ENCODE results near the gene CDH2.

CDH2 gene

DNA sequence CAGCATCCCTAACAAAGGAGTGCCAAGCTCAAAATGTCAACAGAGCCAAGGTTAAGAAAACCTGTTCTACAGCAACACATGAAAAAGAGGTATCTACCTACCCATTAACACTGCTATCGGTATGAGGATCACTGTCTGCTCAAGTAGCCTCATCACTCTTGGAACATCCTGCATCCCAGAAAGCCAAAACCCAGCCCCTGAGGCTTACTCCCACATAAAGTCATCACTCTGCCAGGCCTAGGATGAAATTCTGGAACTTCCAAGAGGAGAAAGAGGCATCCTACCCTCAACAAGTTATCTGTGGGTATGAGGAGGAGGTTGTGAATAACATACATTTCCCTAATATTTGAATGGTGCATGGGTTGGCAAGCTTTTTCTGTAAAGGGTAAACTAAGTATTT, 25.5 kb downstream of the CDH2 start:
- no peak overlapping the region for H3K4me3 ChIP-seq (ENCODE audit: control insufficient read depth, low read depth, low read length)
- TF ChIP-seq, protein P1, sequence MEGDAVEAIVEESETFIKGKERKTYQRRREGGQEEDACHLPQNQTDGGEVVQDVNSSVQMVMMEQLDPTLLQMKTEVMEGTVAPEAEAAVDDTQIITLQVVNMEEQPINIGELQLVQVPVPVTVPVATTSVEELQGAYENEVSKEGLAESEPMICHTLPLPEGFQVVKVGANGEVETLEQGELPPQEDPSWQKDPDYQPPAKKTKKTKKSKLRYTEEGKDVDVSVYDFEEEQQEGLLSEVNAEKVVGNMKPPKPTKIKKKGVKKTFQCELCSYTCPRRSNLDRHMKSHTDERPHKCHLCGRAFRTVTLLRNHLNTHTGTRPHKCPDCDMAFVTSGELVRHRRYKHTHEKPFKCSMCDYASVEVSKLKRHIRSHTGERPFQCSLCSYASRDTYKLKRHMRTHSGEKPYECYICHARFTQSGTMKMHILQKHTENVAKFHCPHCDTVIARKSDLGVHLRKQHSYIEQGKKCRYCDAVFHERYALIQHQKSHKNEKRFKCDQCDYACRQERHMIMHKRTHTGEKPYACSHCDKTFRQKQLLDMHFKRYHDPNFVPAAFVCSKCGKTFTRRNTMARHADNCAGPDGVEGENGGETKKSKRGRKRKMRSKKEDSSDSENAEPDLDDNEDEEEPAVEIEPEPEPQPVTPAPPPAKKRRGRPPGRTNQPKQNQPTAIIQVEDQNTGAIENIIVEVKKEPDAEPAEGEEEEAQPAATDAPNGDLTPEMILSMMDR (IDR thresholded peaks at IDR 0.05; ENCODE audit: control insufficient read depth, insufficient read depth, low read depth, low read length, missing control alignments): no peak
- no peak for DNase-seq (ENCODE audit: low read depth)

DNA sequence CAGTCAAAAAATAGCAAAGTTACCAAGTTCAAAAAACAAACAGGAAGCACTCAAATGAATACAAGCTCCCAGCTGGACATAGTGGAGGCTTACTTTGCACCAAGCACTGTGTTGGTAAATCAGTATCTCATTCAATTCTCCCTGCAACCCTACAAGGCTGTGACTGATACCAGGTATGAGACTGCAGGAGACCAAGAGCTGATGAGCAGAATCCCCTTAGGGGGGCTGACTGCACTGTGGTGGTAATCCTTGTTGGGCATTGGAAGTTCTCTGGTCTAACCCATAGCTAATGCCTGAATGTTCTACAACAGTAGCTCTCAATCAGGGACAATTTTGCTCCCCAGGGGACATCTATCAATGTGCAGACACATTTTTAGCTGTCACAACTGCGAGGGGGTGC, 26.0 kb downstream of the CDH2 start:
- DNase-seq (ENCODE audit: low read depth): no peak
- H3K4me3 ChIP-seq (ENCODE audit: control insufficient read depth, low read depth, low read length): no peak overlapping the region
- TF ChIP-seq, protein P1 (IDR thresholded peaks at IDR 0.05; ENCODE audit: control insufficient read depth, insufficient read depth, low read depth, low read length, missing control alignments): no peak

DNA sequence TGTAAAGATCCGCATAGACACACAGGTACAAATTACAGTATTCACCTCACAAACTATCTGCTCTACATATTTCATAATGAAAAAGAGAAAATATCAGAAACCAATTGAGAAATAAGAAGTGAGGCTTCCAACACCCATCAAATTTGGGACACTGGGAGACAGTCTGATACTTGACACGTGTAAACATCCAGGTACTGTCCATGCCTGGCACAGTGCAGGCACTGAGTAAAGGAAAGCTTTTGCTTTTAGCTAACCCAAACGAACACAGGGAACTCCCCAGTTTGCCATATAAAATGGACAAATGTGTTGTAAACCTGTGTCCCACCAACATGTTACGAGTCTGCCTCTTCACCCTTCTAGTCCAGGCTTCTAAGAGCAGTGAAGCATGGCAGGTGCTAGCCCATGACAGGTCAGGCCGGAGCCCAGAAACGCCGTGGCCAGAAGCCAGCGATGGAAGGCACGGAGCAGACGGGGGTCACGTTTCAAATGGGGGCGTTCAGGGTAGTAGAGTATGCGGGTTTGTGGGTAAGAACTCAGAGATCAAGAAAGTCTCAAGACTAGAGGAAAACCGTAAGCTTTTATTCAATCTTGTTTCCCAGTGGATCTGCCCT, 27.0 kb downstream of the CDH2 start:
- TF ChIP-seq, protein P1 (IDR thresholded peaks at IDR 0.05; ENCODE audit: control insufficient read depth, insufficient read depth, low read depth, low read length, missing control alignments): no peak

DNA sequence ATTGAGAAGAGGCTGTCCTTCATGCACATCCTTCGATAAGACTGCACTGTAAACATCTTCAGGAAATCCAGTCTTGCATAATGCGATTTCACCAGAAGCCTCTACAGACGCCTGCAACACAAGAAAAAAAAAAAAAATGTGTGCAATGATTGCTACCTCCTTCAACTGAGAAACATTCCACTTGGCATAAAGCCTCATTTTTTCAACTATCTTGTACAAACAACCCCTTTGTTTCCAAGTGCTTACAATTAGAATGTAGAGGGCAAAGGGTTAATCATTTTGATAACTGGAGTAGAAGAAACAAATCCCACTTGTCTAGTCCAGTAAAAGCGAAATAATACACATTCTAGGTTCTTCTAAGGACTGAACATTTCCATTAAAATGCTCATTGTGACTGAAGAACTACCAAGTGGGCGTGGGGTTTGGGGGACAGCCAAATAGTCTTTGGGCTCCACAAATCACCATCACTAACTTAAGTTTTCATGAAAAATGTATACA, 29.2 kb downstream of the CDH2 start:
- TF ChIP-seq, protein P1 (IDR thresholded peaks at IDR 0.05; ENCODE audit: control insufficient read depth, insufficient read depth, low read depth, low read length, missing control alignments): no peak
- peak; percentile 37 for DNase-seq (ENCODE audit: low read depth)
- no peak overlapping the region for H3K4me3 ChIP-seq (ENCODE audit: control insufficient read depth, low read depth, low read length)

More for the DNA sequence above, 27.0 kb downstream of the CDH2 start:
- H3K4me3 ChIP-seq (ENCODE audit: control insufficient read depth, low read depth, low read length): no peak overlapping the region
- no peak for DNase-seq (ENCODE audit: low read depth)

DNA sequence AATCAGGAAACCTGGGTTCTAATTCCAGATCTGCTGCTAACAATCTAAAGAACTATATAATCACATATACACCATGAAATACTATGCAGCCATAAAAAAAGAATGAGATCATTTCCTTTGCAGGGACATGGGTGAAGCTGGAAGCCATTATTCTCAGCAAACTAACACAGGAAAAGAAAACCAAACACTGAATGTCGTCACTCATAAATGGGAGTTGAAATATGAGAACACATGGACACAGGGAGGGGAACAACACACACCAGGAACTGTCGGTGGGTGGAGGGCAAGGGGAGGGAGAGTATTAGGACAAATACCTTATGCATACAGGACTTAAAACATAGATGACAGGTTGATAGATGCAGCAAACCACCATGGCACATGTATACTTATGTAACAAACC, 33.2 kb downstream of the CDH2 start:
- H3K4me3 ChIP-seq (ENCODE audit: control insufficient read depth, low read depth, low read length): no peak overlapping the region
- DNase-seq (ENCODE audit: low read depth): no peak
- TF ChIP-seq, protein P1 (IDR thresholded peaks at IDR 0.05; ENCODE audit: control insufficient read depth, insufficient read depth, low read depth, low read length, missing control alignments): no peak

DNA sequence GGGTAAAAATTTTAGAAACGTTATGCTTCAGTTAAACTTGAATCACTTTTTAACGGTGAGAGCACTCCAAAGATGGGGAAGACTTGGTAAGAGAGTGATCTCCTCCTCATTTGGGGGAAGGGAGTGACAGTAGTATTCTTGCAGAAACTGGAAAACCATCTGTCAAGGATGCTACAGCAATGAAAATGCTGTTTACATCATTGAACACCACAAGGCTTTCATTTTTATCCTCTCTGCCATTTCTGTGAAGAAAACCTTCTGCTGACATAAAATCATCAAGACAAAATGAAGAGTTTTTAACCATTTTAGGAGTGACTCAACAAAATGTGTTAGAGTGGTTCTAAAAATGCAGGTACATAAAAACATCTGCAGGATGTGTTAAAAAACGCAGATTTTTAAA, 38.1 kb downstream of the CDH2 start:
- TF ChIP-seq, protein P1 (IDR thresholded peaks at IDR 0.05; ENCODE audit: control insufficient read depth, insufficient read depth, low read depth, low read length, missing control alignments): no peak
- H3K4me3 ChIP-seq (ENCODE audit: control insufficient read depth, low read depth, low read length): no peak overlapping the region
- no peak for DNase-seq (ENCODE audit: low read depth)
